GM21723 (cell line): ENCODE results near the gene RNF167.

Source experiments
- ATAC-seq: cut with Tn5 transposase; IDR thresholded peaks from one replicate; pipeline ENCODE4 v1.9.1; 2021; ENCODE audit warnings: mild to moderate bottlenecking, moderate library complexity; ENCODE audit not compliant: unreplicated experiment

The RNF167 gene

GRCh38 chr17:4939796-4940554, at the start of gene RNF167, which contains the start of gene SLC25A11:
Gene RNF167 (plus strand): TSS chr17:4940268. CDS start chr17:4940910, 642 bp downstream.
Gene SLC25A11 (minus strand): TSS chr17:4940046. CDS start chr17:4939910, 136 bp downstream.
- ATAC-seq = peak; percentile 69

GRCh38 chr17:4891411-4892410, 48.4 kb upstream of the RNF167 start:
- ATAC-seq = no peak

GRCh38 chr17:4892499-4893221, 47.4 kb upstream of the RNF167 start:
- no peak for ATAC-seq

- no peak for ATAC-seq
Measured at GRCh38 chr17:4893272-4893671, 46.8 kb upstream of the RNF167 start.

GRCh38 chr17:4893721-4894560, 46.1 kb upstream of the RNF167 start:
- no peak for ATAC-seq

GRCh38 chr17:4895121-4895520, 44.9 kb upstream of the RNF167 start:
- no peak for ATAC-seq

GRCh38 chr17:4895657-4896331, 44.3 kb upstream of the RNF167 start:
- no peak for ATAC-seq

- ATAC-seq = no peak
Measured at GRCh38 chr17:4896332-4897197, 43.5 kb upstream of the RNF167 start.

- ATAC-seq = no peak
Measured at GRCh38 chr17:4897198-4897687, 42.8 kb upstream of the RNF167 start.

- ATAC-seq = no peak
Measured at GRCh38 chr17:4897785-4898184, 42.3 kb upstream of the RNF167 start.

GRCh38 chr17:4898351-4898750, 41.7 kb upstream of the RNF167 start:
- ATAC-seq = no peak

- ATAC-seq = no peak
Measured at GRCh38 chr17:4898927-4899326, 41.1 kb upstream of the RNF167 start.

- ATAC-seq = no peak
Measured at GRCh38 chr17:4899341-4900230, 40.5 kb upstream of the RNF167 start, which contains the start of gene C17orf107. Gene C17orf107 (plus strand): TSS chr17:4899536. CDS start chr17:4899763, 227 bp downstream.

- ATAC-seq = no peak
Measured at GRCh38 chr17:4900231-4901107, 39.6 kb upstream of the RNF167 start.

- no peak for ATAC-seq
Measured at GRCh38 chr17:4901108-4901647, 38.9 kb upstream of the RNF167 start.
